ENCODE data around the gene VARS1.

VARS1 gene

DNA sequence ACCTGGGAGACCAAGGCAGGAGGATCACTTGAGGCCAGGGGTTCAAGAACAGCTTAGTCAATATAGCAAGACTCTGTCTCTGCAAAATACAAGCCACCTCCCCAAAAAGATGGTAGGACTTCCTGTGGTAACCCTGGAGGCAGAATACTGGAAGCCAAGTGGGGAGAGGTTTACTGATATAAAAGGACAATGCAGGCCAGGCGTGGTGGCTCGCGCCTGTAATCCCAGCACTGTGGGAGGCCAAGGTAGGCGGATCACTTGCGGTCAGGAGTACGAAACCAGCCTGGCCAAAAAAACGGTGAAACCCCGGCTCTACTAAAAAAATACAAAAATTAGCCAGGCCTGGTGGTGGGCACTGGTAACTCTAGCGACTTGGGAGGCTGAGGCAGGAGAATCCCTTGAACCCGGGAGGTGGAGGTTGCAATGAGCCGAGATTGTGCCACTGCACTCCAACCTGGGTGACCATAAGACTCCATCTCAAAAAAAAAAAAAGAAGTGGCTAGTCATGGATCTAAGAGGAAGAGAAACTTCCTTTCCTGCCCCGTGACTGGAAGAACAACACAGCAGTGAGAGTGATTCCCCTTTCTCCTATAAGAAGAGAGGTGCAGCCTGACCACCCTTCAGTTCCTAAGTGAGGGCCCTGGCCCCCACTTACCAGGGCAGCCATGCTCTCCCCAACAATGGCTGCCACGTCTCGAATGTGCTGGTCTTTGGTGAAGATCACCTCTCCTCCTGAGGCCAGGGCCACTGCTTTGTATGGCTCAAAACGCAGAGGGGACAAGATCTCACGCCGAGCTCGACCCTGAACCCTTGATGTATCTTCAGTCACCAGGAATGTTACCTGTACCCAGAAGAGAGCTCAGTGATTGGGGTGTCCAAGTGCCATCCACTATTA is 26.9 kb downstream of the VARS1 start:
- H3K4me3 ChIP-seq (ENCODE audit: low read depth, low read length): no peak overlapping the region
- ChIA-PET POLR2A (no interaction called here), CTCF (interaction anchor here (0.9 to 3.4 kb wide), 19 partner anchors 11 to 95 kb away, joined by 3 to 29 read pairs (median 8); partner anchors contain the start of genes ABHD16A, LY6G5C, MSH5 and VARS1)
- TF ChIP-seq, protein P1, sequence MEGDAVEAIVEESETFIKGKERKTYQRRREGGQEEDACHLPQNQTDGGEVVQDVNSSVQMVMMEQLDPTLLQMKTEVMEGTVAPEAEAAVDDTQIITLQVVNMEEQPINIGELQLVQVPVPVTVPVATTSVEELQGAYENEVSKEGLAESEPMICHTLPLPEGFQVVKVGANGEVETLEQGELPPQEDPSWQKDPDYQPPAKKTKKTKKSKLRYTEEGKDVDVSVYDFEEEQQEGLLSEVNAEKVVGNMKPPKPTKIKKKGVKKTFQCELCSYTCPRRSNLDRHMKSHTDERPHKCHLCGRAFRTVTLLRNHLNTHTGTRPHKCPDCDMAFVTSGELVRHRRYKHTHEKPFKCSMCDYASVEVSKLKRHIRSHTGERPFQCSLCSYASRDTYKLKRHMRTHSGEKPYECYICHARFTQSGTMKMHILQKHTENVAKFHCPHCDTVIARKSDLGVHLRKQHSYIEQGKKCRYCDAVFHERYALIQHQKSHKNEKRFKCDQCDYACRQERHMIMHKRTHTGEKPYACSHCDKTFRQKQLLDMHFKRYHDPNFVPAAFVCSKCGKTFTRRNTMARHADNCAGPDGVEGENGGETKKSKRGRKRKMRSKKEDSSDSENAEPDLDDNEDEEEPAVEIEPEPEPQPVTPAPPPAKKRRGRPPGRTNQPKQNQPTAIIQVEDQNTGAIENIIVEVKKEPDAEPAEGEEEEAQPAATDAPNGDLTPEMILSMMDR (IDR thresholded peaks at IDR 0.05; ENCODE audit: insufficient read depth, low read length, missing control alignments): no peak
- no peak for DNase-seq (ENCODE audit: low read depth, low spot score)

- TF ChIP-seq, protein P1 (IDR thresholded peaks at IDR 0.05; ENCODE audit: insufficient read depth, low read length, missing control alignments): no peak
- CTCF ChIA-PET: interaction anchor here (0.8 to 0.9 kb wide), 2 partner anchors 14 to 26 kb away, joined by 3 to 4 read pairs; no protein-coding TSS in a partner anchor
- no peak overlapping the region for H3K4me3 ChIP-seq (ENCODE audit: low read depth, low read length)
- POLR2A ChIA-PET: interaction anchor here (1.2 kb wide), 1 partner anchor 60 kb away, joined by 4 read pairs; the partner anchor contains the start of gene HSPA1B
- no peak for DNase-seq (ENCODE audit: low read depth, low spot score)
These were observed 28.4 kb downstream of the VARS1 start for GRCh38 chr6:31767096-31767645.

GRCh38 chr6:31765910-31766794 is 29.4 kb downstream of the VARS1 start:
- ChIA-PET POLR2A (interaction anchor here (1.2 kb wide), 1 partner anchor 61 kb away, joined by 4 read pairs; the partner anchor contains the start of gene HSPA1B), CTCF (interaction anchor here (1.0 to 1.4 kb wide), 3 partner anchors 9 to 22 kb away, joined by 3 read pairs; no protein-coding TSS in a partner anchor)

DNA sequence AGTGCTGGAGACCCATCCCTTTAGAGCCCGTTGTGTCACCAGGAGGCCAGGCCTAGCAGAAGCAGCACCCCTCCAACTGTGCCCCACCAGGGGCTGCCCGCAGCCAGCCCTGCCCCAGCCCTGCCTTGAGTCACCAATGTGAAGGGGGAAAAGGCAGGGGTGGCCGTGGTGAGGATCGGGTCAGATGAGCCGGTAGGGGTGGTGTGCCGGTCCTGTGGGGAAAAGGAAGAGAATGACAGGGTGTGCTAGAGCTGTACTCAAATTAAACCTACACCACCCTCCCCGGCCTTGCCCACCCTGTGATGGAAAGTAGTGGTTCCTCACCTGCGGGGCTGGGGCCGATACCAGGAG is 30.0 kb downstream of the VARS1 start:
- DNase-seq (ENCODE audit: low read depth, low spot score): no peak
- ChIA-PET POLR2A (no interaction called here), CTCF (interaction anchor here (1.0 to 1.4 kb wide), 3 partner anchors 9 to 23 kb away, joined by 3 read pairs; no protein-coding TSS in a partner anchor)
- H3K4me3 ChIP-seq (ENCODE audit: low read depth, low read length): no peak overlapping the region
- TF ChIP-seq, protein P1 (IDR thresholded peaks at IDR 0.05; ENCODE audit: insufficient read depth, low read length, missing control alignments): no peak

More at GRCh38 chr6:31765910-31766794, 29.4 kb downstream of the VARS1 start:
- H3K4me3 ChIP-seq (ENCODE audit: low read depth, low read length): peak overlapping the region; percentile 40
- TF ChIP-seq, protein P1 (IDR thresholded peaks at IDR 0.05; ENCODE audit: insufficient read depth, low read length, missing control alignments): no peak
- no peak for DNase-seq (ENCODE audit: low read depth, low spot score)

DNA sequence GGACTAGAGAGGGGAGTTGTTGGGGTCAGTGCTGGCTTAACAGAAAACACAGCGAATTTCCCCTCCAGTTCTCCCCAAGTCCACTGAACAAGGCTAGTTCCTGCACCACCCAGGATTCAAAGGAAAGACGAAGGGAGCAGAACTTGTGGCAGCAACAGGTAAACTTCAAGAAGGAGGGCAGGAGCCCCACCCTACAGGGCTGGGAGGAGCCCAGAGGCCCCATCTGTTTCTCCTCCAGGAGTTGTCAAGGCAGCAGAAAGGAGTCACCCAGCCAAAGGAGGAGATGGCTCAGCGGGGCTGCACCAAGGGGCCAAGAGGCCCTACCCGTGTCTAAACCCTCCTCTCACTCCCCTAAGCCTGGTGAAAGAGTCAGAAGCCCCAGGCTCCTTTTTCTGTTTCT is 31.4 kb downstream of the VARS1 start:
- CTCF ChIA-PET: interaction anchor here (1.5 kb wide), 1 partner anchor 32 kb away, joined by 3 read pairs; the partner anchor contains the start of gene VARS1
- POLR2A ChIA-PET: no interaction called here
- no peak for DNase-seq (ENCODE audit: low read depth, low spot score)
- no peak overlapping the region for H3K4me3 ChIP-seq (ENCODE audit: low read depth, low read length)
- TF ChIP-seq, protein P1 (IDR thresholded peaks at IDR 0.05; ENCODE audit: insufficient read depth, low read length, missing control alignments): no peak
